ENCODE measurements around the gene PODXL. TPM values are rescaled to one million over a fixed set of nuclear protein-coding genes. Genes with fewer than 3 reads are reported as not detected.

PODXL gene
- total and polyA plus RNA-seq, 2 experiments from 2014 or later: 77.3 to 84.1 TPM

GRCh38 chr7:131552053-131552452, 4.4 kb downstream of the PODXL start:
- H3K36me3 ChIP-seq (replicated peaks; ENCODE audit: insufficient read depth, low read depth): no peaks in the 10 kb centered on the region
- no peak overlapping the region for H3K4me2 ChIP-seq
- no peaks in the 10 kb centered on the region for H3K9me2 ChIP-seq (replicated peaks; ENCODE audit: insufficient read depth)
- H2AFZ ChIP-seq: no peak overlapping the region
- H3K9me3 ChIP-seq (ENCODE audit: low read depth): no peaks in the 10 kb centered on the region
- WGBS (ENCODE audit: low lambda C conversion rate, missing lambda C conversion rate): 78% methylated on average over 6 of the region's 6 CpGs
- H3K27me3 ChIP-seq: peaks cover 14% of the 10 kb centered on the region
- H3K27ac ChIP-seq: no peak overlapping the region
- TF ChIP-seq EZH2 (IDR thresholded peaks at IDR 0.05; ENCODE audit: borderline replicate concordance): no peak
- no peak for TF ChIP-seq CTCF (IDR thresholded peaks at IDR 0.05; ENCODE audit: poor library complexity)
- no peak for TF ChIP-seq EZH2phosphoT487 (IDR thresholded peaks at IDR 0.05; ENCODE audit: low read depth, severe bottlenecking, unreplicated experiment)
- peaks cover 6% of the 10 kb centered on the region for H3K4me1 ChIP-seq (ENCODE audit: insufficient read depth)
- peaks cover 20% of the 10 kb centered on the region for H3K79me2 ChIP-seq
- no peak overlapping the region for H3K4me3 ChIP-seq
- DNase-seq (ENCODE audit: low spot score): no peak
- no peaks in the 10 kb centered on the region for H4K20me1 ChIP-seq (ENCODE audit: insufficient read depth, poor library complexity, severe bottlenecking)

- H4K20me1 ChIP-seq (ENCODE audit: insufficient read depth, poor library complexity, severe bottlenecking): no peaks in the 10 kb centered on the region
- no peak overlapping the region for H3K4me2 ChIP-seq
- no peak overlapping the region for H2AFZ ChIP-seq
- H3K9me2 ChIP-seq (replicated peaks; ENCODE audit: insufficient read depth): no peaks in the 10 kb centered on the region
- H3K27me3 ChIP-seq: peaks cover 14% of the 10 kb centered on the region
- peaks cover 2% of the 10 kb centered on the region for H3K4me1 ChIP-seq (ENCODE audit: insufficient read depth)
- WGBS (ENCODE audit: low lambda C conversion rate, missing lambda C conversion rate): 85% methylated on average over 5 of the region's 5 CpGs
- TF ChIP-seq CTCF (IDR thresholded peaks at IDR 0.05; ENCODE audit: poor library complexity): no peak
- no peak for TF ChIP-seq EZH2phosphoT487 (IDR thresholded peaks at IDR 0.05; ENCODE audit: low read depth, severe bottlenecking, unreplicated experiment)
- TF ChIP-seq EZH2 (IDR thresholded peaks at IDR 0.05; ENCODE audit: borderline replicate concordance): no peak
- H3K9me3 ChIP-seq (ENCODE audit: low read depth): no peaks in the 10 kb centered on the region
- H3K79me2 ChIP-seq: peaks cover 24% of the 10 kb centered on the region
- no peaks in the 10 kb centered on the region for H3K36me3 ChIP-seq (replicated peaks; ENCODE audit: insufficient read depth, low read depth)
- no peak overlapping the region for H3K27ac ChIP-seq
- no peak for DNase-seq (ENCODE audit: low spot score)
- H3K4me3 ChIP-seq: no peak overlapping the region
Observed at GRCh38 chr7:131550846-131551245, 5.6 kb downstream of the PODXL start.

GRCh38 chr7:131548371-131548770, 8.1 kb downstream of the PODXL start:
- H3K4me3 ChIP-seq: no peak overlapping the region
- DNase-seq (ENCODE audit: low spot score): no peak
- H3K9me2 ChIP-seq (replicated peaks; ENCODE audit: insufficient read depth): no peaks in the 10 kb centered on the region
- H3K9me3 ChIP-seq (ENCODE audit: low read depth): no peaks in the 10 kb centered on the region
- H3K4me2 ChIP-seq: no peak overlapping the region
- peaks cover 4% of the 10 kb centered on the region for H3K4me1 ChIP-seq (ENCODE audit: insufficient read depth)
- TF ChIP-seq EZH2 (IDR thresholded peaks at IDR 0.05; ENCODE audit: borderline replicate concordance): no peak
- peaks cover 25% of the 10 kb centered on the region for H3K79me2 ChIP-seq
- WGBS (ENCODE audit: low lambda C conversion rate, missing lambda C conversion rate): 90% methylated on average over 2 of the region's 2 CpGs
- H4K20me1 ChIP-seq (ENCODE audit: insufficient read depth, poor library complexity, severe bottlenecking): no peaks in the 10 kb centered on the region
- no peak overlapping the region for H2AFZ ChIP-seq
- no peaks in the 10 kb centered on the region for H3K36me3 ChIP-seq (replicated peaks; ENCODE audit: insufficient read depth, low read depth)
- H3K27ac ChIP-seq: no peak overlapping the region
- no peaks in the 10 kb centered on the region for H3K27me3 ChIP-seq

- no peaks in the 10 kb centered on the region for H3K9me3 ChIP-seq (ENCODE audit: low read depth)
- no peaks in the 10 kb centered on the region for H3K9me2 ChIP-seq (replicated peaks; ENCODE audit: insufficient read depth)
- no peak overlapping the region for H3K4me3 ChIP-seq
- H3K36me3 ChIP-seq (replicated peaks; ENCODE audit: insufficient read depth, low read depth): no peaks in the 10 kb centered on the region
- peaks cover 4% of the 10 kb centered on the region for H3K4me1 ChIP-seq (ENCODE audit: insufficient read depth)
- no peaks in the 10 kb centered on the region for H4K20me1 ChIP-seq (ENCODE audit: insufficient read depth, poor library complexity, severe bottlenecking)
- 90% methylated on average over 8 of the region's 8 CpGs for WGBS (ENCODE audit: low lambda C conversion rate, missing lambda C conversion rate)
- no peak overlapping the region for H3K27ac ChIP-seq
- DNase-seq (ENCODE audit: low spot score): no peak
- no peaks in the 10 kb centered on the region for H3K27me3 ChIP-seq
- no peak for TF ChIP-seq CTCF (IDR thresholded peaks at IDR 0.05; ENCODE audit: poor library complexity)
- no peak for TF ChIP-seq EZH2phosphoT487 (IDR thresholded peaks at IDR 0.05; ENCODE audit: low read depth, severe bottlenecking, unreplicated experiment)
- TF ChIP-seq EZH2 (IDR thresholded peaks at IDR 0.05; ENCODE audit: borderline replicate concordance): no peak
- H3K79me2 ChIP-seq: peaks cover 27% of the 10 kb centered on the region
- H3K4me2 ChIP-seq: no peak overlapping the region
- H2AFZ ChIP-seq: no peak overlapping the region
Observed at GRCh38 chr7:131547589-131547988, 8.8 kb downstream of the PODXL start.
